ENCODE results near the gene KAT7.

KAT7 gene

GRCh38 chr17:49759203-49759602 lies 29.3 kb upstream of the KAT7 start:
- peaks cover 96% of the 10 kb centered on the region for H3K79me2 ChIP-seq (ENCODE audit: insufficient read depth, low read depth)
- H2AFZ ChIP-seq (ENCODE audit: low read depth): no peak overlapping the region
- H3K27me3 ChIP-seq (ENCODE audit: insufficient read depth, low read depth): no peaks in the 10 kb centered on the region
- no peak overlapping the region for H3K4me3 ChIP-seq (IDR thresholded peaks at IDR 0.05; ENCODE audit: insufficient read depth, low read depth, low read length)
- peaks cover 81% of the 10 kb centered on the region for H3K4me1 ChIP-seq (ENCODE audit: low read depth, poor library complexity, severe bottlenecking)
- TF ChIP-seq CTCF (conservative IDR thresholded peaks at IDR 0.05; ENCODE audit: low read depth, low read length): no peak
- H4K20me1 ChIP-seq (ENCODE audit: insufficient read depth): peaks cover 4% of the 10 kb centered on the region; the same call in 1 of the 2 replicates
- peak overlapping the region; percentile 98; the same call in 1 of the 2 replicates for H3K4me2 ChIP-seq
- no peak overlapping the region; the same call in 1 of the 2 replicates for H3K27ac ChIP-seq
- no peak overlapping the region for H3K9ac ChIP-seq
- no peaks in the 10 kb centered on the region for H3K36me3 ChIP-seq (ENCODE audit: insufficient read depth)

- Histone ChIP-seq H3K4me1 (ENCODE audit: low read depth, poor library complexity, severe bottlenecking) (peaks cover 79% of the 10 kb centered on the region), H3K4me2 (peak overlapping the region; percentile 98), H3K79me2 (ENCODE audit: insufficient read depth, low read depth) (peaks cover 85% of the 10 kb centered on the region), H2AFZ (ENCODE audit: low read depth) (no peak overlapping the region), H3K27me3 (ENCODE audit: insufficient read depth, low read depth) (no peaks in the 10 kb centered on the region), H3K27ac (peak overlapping the region; percentile 52; the same call in 1 of the 2 replicates), H4K20me1 (ENCODE audit: insufficient read depth) (peaks cover 4% of the 10 kb centered on the region; the same call in 1 of the 2 replicates), H3K9ac (no peak overlapping the region; the same call in 1 of the 2 replicates), H3K4me3 (IDR thresholded peaks at IDR 0.05; ENCODE audit: insufficient read depth, low read depth, low read length) (no peak overlapping the region), H3K36me3 (ENCODE audit: insufficient read depth) (no peaks in the 10 kb centered on the region)
- TF ChIP-seq CTCF (conservative IDR thresholded peaks at IDR 0.05; ENCODE audit: low read depth, low read length): no peak
Measured at GRCh38 chr17:49760296-49760695, 28.2 kb upstream of the KAT7 start.

GRCh38 chr17:49760932-49761558 lies 27.4 kb upstream of the KAT7 start:
- Histone ChIP-seq H3K4me3 (IDR thresholded peaks at IDR 0.05; ENCODE audit: insufficient read depth, low read depth, low read length) (no peak overlapping the region), H3K4me1 (ENCODE audit: low read depth, poor library complexity, severe bottlenecking) (peaks cover 72% of the 10 kb centered on the region), H3K27ac (peak overlapping the region; percentile 52), H3K9ac (peak overlapping the region; percentile 0; the same call in 1 of the 2 replicates), H4K20me1 (ENCODE audit: insufficient read depth) (peaks cover 4% of the 10 kb centered on the region; the same call in 1 of the 2 replicates), H2AFZ (ENCODE audit: low read depth) (no peak overlapping the region), H3K4me2 (peak overlapping the region; percentile 98), H3K79me2 (ENCODE audit: insufficient read depth, low read depth) (peaks cover 77% of the 10 kb centered on the region), H3K36me3 (ENCODE audit: insufficient read depth) (no peaks in the 10 kb centered on the region), H3K27me3 (ENCODE audit: insufficient read depth, low read depth) (no peaks in the 10 kb centered on the region)
- no peak for TF ChIP-seq CTCF (conservative IDR thresholded peaks at IDR 0.05; ENCODE audit: low read depth, low read length)

- TF ChIP-seq CTCF (conservative IDR thresholded peaks at IDR 0.05; ENCODE audit: low read depth, low read length): no peak
- Histone ChIP-seq H3K4me2 (peak overlapping the region; percentile 98), H3K9ac (peak overlapping the region; percentile 29; the same call in 1 of the 2 replicates), H4K20me1 (ENCODE audit: insufficient read depth) (peaks cover 4% of the 10 kb centered on the region; the same call in 1 of the 2 replicates), H3K36me3 (ENCODE audit: insufficient read depth) (no peaks in the 10 kb centered on the region), H2AFZ (ENCODE audit: low read depth) (no peak overlapping the region), H3K79me2 (ENCODE audit: insufficient read depth, low read depth) (peaks cover 64% of the 10 kb centered on the region), H3K4me3 (IDR thresholded peaks at IDR 0.05; ENCODE audit: insufficient read depth, low read depth, low read length) (peak overlapping the region; percentile 42), H3K27ac (peak overlapping the region; percentile 52), H3K4me1 (ENCODE audit: low read depth, poor library complexity, severe bottlenecking) (peaks cover 59% of the 10 kb centered on the region), H3K27me3 (ENCODE audit: insufficient read depth, low read depth) (no peaks in the 10 kb centered on the region)
Measured at GRCh38 chr17:49762151-49762941, 26.1 kb upstream of the KAT7 start.
